Activated CD4-positive, alpha-beta T cell treated with anti-CD3 and anti-CD28 coated beads, Interleukin-2, amount 10 ng/mL, durations not matched to agents 7 days and 5 days (primary cell): ENCODE results near the gene FLT4. TPM values are rescaled to one million over a fixed set of nuclear protein-coding genes. Genes with fewer than 3 reads are reported as not detected.

ENCODE experiments used
- CTCF ChIA-PET: fragments of 350-600 bp; sonication (Branson Sonifier 250); formaldehyde crosslinking; loops from one replicate; lab custom pipeline; 2021; ENCODE audit warnings: antibody characterized with exemption; lab: Charles Lee
- POLR2A ChIA-PET: fragments of 350-600 bp; sonication (Branson Sonifier 250); formaldehyde crosslinking; loops from one replicate; lab custom pipeline; 2021; ENCODE audit warnings: antibody characterized with exemption; lab: Charles Lee
- DNase-seq: peaks from one replicate; pipeline ENCODE4 v3.0.0-alpha.2; 2020
- H3K27ac Mint-ChIP-seq: one replicate; pipeline ENCODE4 v1.8.0; 2021; ENCODE audit warnings: mild to moderate bottlenecking, moderate library complexity, mixed read lengths
- H3K27me3 Mint-ChIP-seq: one replicate; pipeline ENCODE4 v1.8.0; 2021; ENCODE audit warnings: mixed read lengths
- H3K36me3 Mint-ChIP-seq: one replicate; pipeline ENCODE4 v1.8.0; 2021; ENCODE audit warnings: low read depth, mixed read lengths
- H3K4me1 Mint-ChIP-seq: one replicate; pipeline ENCODE4 v1.8.0; 2021; ENCODE audit warnings: mixed read lengths
- H3K4me3 Mint-ChIP-seq: one replicate; pipeline ENCODE4 v1.8.0; 2021; ENCODE audit warnings: mild to moderate bottlenecking, moderate library complexity, mixed read lengths
- H3K9me3 Mint-ChIP-seq: one replicate; pipeline ENCODE4 v1.8.0; 2021; ENCODE audit warnings: mixed read lengths
- total RNA-seq, 2 experiments: library from RNA; stranded (reverse); gene quantifications; one replicate each; pipeline ENCODE4 v1.2.3, GENCODE V29; 2021

FLT4 gene
- total RNA-seq, 2 experiments from 2014 or later: 0.25 TPM

- no peak overlapping the region for H3K27ac Mint-ChIP-seq
- H3K9me3 Mint-ChIP-seq: no peaks in the 10 kb centered on the region
- DNase-seq: no peak
- CTCF ChIA-PET: no interaction called here
- peaks cover 1% of the 10 kb centered on the region for H3K4me1 Mint-ChIP-seq
- POLR2A ChIA-PET: no interaction called here
- no peaks in the 10 kb centered on the region for H3K36me3 Mint-ChIP-seq
- H3K4me3 Mint-ChIP-seq: no peak overlapping the region
- H3K27me3 Mint-ChIP-seq: no peaks in the 10 kb centered on the region
Measured at GRCh38 chr5:180602481-180603075, 46.8 kb downstream of the FLT4 start.

DNA sequence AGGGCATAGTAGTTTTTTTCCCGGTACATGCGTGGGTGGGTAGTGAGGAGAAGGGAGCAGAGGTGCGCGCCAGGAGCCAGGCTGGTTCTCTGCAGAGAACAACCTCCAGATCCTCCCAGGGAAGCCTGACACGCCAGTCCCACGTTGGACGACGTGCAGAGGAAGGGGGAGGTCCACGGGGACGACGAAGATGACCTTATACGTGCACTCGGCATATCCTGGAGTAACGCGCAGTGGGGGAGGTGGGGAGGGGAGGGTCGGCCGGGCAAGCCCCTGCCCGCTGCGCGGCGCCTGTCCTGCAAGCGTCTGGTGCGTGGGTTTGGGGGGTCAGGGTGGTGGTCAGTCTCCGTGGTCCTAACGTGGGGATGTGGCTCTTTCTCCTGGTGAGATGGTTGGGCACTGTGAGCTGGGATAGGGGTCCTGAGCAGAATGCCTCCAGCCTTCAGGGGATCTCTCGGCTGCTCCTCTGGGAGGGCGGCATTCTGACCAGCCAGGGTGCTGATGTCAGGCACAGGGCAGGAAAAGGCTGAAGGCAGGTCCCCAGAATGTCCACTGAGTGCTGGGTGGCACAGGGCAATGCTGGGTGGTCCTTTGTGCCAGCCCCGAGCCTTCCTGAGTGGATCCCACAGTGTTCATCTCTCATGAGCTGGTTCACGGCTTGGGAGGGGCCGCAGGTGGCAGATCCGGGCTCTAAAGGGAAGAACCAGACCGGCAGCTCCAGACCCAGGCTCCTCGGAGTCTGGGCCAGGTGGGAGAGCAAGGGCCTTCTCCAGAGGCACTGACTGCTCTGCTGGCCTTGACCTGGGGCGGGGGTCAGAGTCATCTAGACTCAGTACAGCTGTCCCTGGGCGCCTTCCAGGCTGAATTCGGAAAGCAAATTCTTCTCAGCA lies 47.6 kb downstream of the FLT4 start:
- POLR2A ChIA-PET: no interaction called here
- CTCF ChIA-PET: interaction anchor here (0.7 kb wide), 1 partner anchor 46 kb away, joined by 5 read pairs; no protein-coding TSS in a partner anchor
- Mint-ChIP-seq H3K4me1 (peaks cover 1% of the 10 kb centered on the region), H3K9me3 (no peaks in the 10 kb centered on the region), H3K36me3 (no peaks in the 10 kb centered on the region), H3K27me3 (no peaks in the 10 kb centered on the region), H3K27ac (no peak overlapping the region), H3K4me3 (no peak overlapping the region)
- DNase-seq: no peak

DNA sequence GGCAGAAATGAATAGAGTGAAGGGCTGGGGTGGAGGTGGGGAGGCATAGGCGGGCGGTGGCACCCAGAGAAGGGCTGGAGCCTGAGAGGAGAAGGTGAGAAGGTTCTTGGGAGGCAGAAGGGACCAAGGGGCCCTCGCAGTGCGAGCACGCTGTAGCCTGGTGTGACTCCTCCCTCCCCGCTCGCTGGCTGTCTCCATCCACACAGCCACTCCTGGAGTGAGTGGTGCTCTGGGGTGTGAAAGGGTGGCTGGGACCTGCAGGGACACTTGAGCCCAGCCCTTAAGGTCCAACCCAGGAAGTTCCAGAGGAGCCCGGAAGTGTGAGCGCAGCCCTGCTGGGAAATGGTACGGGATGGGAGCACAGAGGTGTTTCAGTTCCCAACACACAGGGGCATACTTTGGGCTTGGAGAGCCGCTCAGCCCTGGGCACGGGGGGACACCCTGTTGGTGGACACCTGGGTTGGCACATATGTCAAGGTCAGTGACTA lies 48.8 kb downstream of the FLT4 start:
- Mint-ChIP-seq H3K27ac (no peak overlapping the region), H3K27me3 (no peaks in the 10 kb centered on the region), H3K36me3 (no peaks in the 10 kb centered on the region), H3K4me3 (no peak overlapping the region), H3K4me1 (no peaks in the 10 kb centered on the region), H3K9me3 (no peaks in the 10 kb centered on the region)
- no peak for DNase-seq
- POLR2A ChIA-PET: no interaction called here
- CTCF ChIA-PET: no interaction called here

- no peaks in the 10 kb centered on the region for H3K4me1 Mint-ChIP-seq
- ChIA-PET CTCF (interaction anchor here (1.1 kb wide), 1 partner anchor 19 kb away, joined by 3 read pairs; no protein-coding TSS in a partner anchor), POLR2A (no interaction called here)
- H3K4me3 Mint-ChIP-seq: no peak overlapping the region
- H3K27me3 Mint-ChIP-seq: no peaks in the 10 kb centered on the region
- H3K27ac Mint-ChIP-seq: no peak overlapping the region
- no peak for DNase-seq
- no peaks in the 10 kb centered on the region for H3K9me3 Mint-ChIP-seq
- H3K36me3 Mint-ChIP-seq: no peaks in the 10 kb centered on the region
Measured at GRCh38 chr5:180599981-180600553, 49.3 kb downstream of the FLT4 start.

DNA sequence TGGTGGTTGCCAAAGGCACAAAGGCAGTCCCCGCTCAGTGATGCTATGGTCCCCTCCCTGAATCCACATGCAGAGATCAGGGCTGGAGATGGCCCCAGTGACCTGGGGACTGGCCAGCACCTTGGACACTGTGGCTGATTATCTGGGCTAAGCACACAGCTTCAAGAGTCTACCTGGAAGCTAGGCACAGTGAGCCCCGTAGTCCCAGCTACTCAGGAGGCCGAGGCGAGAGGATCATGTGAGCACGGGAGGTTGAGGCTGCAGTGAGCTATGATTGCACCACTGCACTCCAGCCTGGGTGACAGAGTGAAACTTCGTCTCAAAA lies 49.8 kb downstream of the FLT4 start:
- H3K27me3 Mint-ChIP-seq: no peaks in the 10 kb centered on the region
- H3K9me3 Mint-ChIP-seq: no peaks in the 10 kb centered on the region
- POLR2A ChIA-PET: no interaction called here
- no peak for DNase-seq
- no peak overlapping the region for H3K27ac Mint-ChIP-seq
- no peak overlapping the region for H3K4me3 Mint-ChIP-seq
- H3K36me3 Mint-ChIP-seq: no peaks in the 10 kb centered on the region
- H3K4me1 Mint-ChIP-seq: no peaks in the 10 kb centered on the region
- CTCF ChIA-PET: interaction anchor here (1.1 kb wide), 1 partner anchor 18 kb away, joined by 3 read pairs; no protein-coding TSS in a partner anchor

GRCh38 chr5:180598797-180599589 lies 50.4 kb downstream of the FLT4 start:
- H3K9me3 Mint-ChIP-seq: no peaks in the 10 kb centered on the region
- ChIA-PET CTCF (interaction anchor here (1.1 kb wide), 1 partner anchor 18 kb away, joined by 3 read pairs; no protein-coding TSS in a partner anchor), POLR2A (no interaction called here)

DNA sequence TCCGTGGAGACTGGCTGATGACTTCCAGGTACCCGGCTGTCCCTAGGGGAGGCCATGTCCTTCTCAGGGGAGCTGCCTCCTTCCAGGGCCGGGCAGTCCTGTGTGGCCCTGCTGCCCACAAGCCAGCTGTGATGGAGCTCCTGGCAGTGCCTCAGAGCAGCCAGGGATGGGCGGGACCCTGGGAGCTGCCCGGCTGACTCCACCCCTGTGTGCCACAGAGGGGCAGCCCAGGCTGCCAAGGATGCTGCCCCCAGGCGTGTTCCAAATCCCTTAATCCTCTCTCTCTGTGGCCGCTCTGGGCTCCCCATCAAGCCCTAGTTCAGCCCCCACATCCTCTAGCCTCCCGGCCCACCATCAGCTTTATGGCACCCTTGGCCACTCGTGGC lies 51.1 kb downstream of the FLT4 start:
- Mint-ChIP-seq H3K36me3 (no peaks in the 10 kb centered on the region), H3K27me3 (peaks cover 4% of the 10 kb centered on the region), H3K27ac (no peak overlapping the region), H3K9me3 (no peaks in the 10 kb centered on the region), H3K4me1 (no peaks in the 10 kb centered on the region), H3K4me3 (no peak overlapping the region)
- no peak for DNase-seq
- CTCF ChIA-PET: no interaction called here
- POLR2A ChIA-PET: no interaction called here

More at GRCh38 chr5:180598797-180599589, 50.4 kb downstream of the FLT4 start:
- Mint-ChIP-seq H3K36me3 (no peaks in the 10 kb centered on the region), H3K27ac (no peak overlapping the region), H3K4me3 (no peak overlapping the region), H3K4me1 (no peaks in the 10 kb centered on the region), H3K27me3 (no peaks in the 10 kb centered on the region)
- no peak for DNase-seq

- CTCF ChIA-PET: interaction anchor here (1.0 kb wide), 2 partner anchors 9 to 78 kb away, joined by 3 read pairs; no protein-coding TSS in a partner anchor
- Mint-ChIP-seq H3K9me3 (no peaks in the 10 kb centered on the region), H3K36me3 (peaks cover 2% of the 10 kb centered on the region), H3K4me1 (peaks cover 4% of the 10 kb centered on the region), H3K4me3 (no peak overlapping the region), H3K27ac (no peak overlapping the region), H3K27me3 (peaks cover 15% of the 10 kb centered on the region)
- DNase-seq: no peak
- POLR2A ChIA-PET: no interaction called here
Measured at GRCh38 chr5:180596668-180597231, 52.6 kb downstream of the FLT4 start.

DNA sequence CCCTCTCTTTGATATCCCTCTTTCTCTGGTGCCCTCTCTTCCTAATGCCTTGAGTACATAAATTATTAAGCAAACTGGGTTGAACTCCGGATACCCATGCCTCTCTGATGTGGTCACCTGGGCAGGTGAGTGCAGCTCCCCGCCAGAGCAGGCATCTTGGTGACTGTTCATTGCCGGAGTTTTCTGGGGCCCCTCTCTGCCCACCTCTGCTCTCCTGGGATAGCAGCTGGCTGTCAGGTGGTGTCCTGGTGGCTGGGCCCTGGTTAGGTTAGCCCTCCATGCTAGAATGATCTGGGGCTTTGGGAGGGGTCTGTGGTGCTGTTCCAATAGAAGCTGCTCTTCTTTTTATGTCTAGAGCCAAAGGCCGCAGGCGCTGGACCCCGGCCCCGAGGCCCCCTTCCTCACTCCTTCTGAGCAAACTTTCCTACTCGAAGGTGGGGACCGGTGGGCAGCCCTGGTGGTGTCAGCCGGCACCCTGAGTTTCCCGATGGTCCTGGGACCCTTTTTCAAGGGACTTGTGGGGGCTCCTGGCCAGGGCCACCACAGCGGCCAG lies 53.2 kb downstream of the FLT4 start:
- Mint-ChIP-seq H3K27me3 (peaks cover 15% of the 10 kb centered on the region), H3K36me3 (peaks cover 2% of the 10 kb centered on the region), H3K4me3 (no peak overlapping the region), H3K27ac (no peak overlapping the region), H3K4me1 (peaks cover 4% of the 10 kb centered on the region), H3K9me3 (no peaks in the 10 kb centered on the region)
- CTCF ChIA-PET: interaction anchor here (1.0 kb wide), 2 partner anchors 10 to 77 kb away, joined by 3 read pairs; no protein-coding TSS in a partner anchor
- POLR2A ChIA-PET: no interaction called here
- no peak for DNase-seq

DNA sequence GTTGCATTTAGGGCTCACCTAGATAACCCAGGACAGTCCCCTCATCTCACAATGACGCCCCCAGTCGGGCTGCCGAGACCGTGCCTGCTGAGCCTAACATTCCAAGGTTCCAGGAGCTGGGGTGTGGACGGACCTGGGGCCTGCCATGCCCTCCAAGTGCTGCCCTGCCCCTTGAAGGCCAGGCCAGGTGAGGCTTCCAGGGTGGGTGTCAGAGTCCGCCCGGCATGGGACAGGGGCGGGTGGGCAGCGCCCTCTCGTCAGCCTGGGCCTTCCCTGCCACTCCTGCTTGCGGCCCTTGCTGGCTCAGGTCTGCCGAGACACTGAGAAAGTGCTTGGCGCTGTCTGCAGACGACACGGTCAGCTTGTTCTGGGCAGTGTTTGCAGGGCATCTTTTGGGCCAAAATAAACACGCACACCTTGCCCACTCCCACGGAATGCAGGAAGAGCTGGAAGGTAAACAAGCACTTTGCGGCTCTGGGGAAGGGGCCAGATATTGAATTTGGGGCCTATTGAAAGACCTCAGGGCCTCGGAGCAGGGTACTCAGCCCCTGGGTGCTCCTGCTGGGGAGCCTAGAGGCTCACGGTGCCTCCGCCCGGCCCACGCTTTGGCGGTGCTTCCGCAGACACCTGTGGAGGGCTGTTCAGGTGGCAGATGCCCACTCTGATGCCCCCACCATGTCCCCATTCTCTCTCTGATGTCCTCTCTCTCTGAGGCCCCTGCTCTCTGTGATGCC lies 53.9 kb downstream of the FLT4 start:
- DNase-seq: no peak
- ChIA-PET POLR2A (no interaction called here), CTCF (interaction anchor here (1.0 kb wide), 1 partner anchor 77 kb away, joined by 3 read pairs; no protein-coding TSS in a partner anchor)
- Mint-ChIP-seq H3K27me3 (peaks cover 15% of the 10 kb centered on the region), H3K9me3 (no peaks in the 10 kb centered on the region), H3K4me1 (peaks cover 4% of the 10 kb centered on the region), H3K4me3 (no peak overlapping the region), H3K36me3 (peaks cover 2% of the 10 kb centered on the region), H3K27ac (no peak overlapping the region)

DNA sequence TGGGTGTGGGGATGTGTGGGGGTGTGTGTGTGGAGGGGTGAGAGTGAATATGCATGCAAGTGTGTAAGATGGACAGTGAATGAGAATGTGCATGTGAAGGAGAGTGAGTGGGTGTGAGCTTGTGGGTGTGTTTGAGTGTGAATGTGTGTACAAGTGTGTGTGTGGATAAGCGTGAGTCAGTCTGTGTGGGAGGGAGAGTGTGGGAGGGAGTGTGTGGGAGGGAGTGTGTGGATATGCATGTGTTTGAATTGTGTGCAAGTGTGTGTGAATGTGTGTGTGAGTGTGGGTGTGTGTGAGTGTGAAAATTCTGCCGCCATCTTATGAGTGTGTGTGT lies 54.4 kb downstream of the FLT4 start:
- H3K4me1 Mint-ChIP-seq: peaks cover 4% of the 10 kb centered on the region
- H3K9me3 Mint-ChIP-seq: no peaks in the 10 kb centered on the region
- no peak overlapping the region for H3K27ac Mint-ChIP-seq
- ChIA-PET POLR2A (no interaction called here), CTCF (no interaction called here)
- no peak for DNase-seq
- no peak overlapping the region for H3K4me3 Mint-ChIP-seq
- peaks cover 16% of the 10 kb centered on the region for H3K27me3 Mint-ChIP-seq
- peaks cover 2% of the 10 kb centered on the region for H3K36me3 Mint-ChIP-seq
